ENCODE measurements around the gene ETDA. TPM values are rescaled to one million over a fixed set of nuclear protein-coding genes. Genes with fewer than 3 reads are reported as not detected.

ETDA gene
- total RNA-seq, 2 donors from 2014 or later: not detected

DNA sequence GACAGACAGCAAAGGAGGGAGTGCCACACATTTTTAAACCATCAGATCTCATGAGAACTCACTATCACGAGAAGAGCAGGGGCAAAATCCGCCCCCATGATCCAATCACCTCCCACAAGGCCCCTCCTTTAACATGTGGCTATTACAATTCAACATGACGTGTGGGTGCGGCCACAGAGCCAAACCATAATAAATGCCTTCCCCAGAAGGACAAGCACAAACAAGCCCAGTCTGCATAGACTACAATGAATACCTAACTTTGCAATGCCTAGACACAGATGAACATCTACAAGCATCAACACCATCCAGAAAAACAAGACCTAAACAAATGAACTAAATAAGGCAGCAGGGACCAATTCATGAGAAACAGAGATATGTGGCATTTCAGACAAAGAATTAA lies 12.3 kb downstream of the ETDA start:
- H3K4me1 ChIP-seq (ENCODE audit: control insufficient read depth, insufficient read depth, low read length): no peaks in the 10 kb centered on the region
- H3K36me3 ChIP-seq (ENCODE audit: control insufficient read depth, insufficient read depth, low read length): no peaks in the 10 kb centered on the region
- Mint-ChIP-seq H3K4me3 (no peak overlapping the region), H3K4me1 (no peaks in the 10 kb centered on the region), H3K36me3 (ENCODE audit: low read depth) (no peaks in the 10 kb centered on the region), H3K27ac (no peak overlapping the region), H3K9me3 (peaks cover 81% of the 10 kb centered on the region), H3K27me3 (ENCODE audit: insufficient read depth) (no peaks in the 10 kb centered on the region)
- 93 to 100% methylated on average over 2 to 4 of the region's 4 CpGs for WGBS, 2 experiments (ENCODE audit: insufficient coverage in 1 of 2, insufficient read length in 1 of 2)
- TF ChIP-seq, protein P1, sequence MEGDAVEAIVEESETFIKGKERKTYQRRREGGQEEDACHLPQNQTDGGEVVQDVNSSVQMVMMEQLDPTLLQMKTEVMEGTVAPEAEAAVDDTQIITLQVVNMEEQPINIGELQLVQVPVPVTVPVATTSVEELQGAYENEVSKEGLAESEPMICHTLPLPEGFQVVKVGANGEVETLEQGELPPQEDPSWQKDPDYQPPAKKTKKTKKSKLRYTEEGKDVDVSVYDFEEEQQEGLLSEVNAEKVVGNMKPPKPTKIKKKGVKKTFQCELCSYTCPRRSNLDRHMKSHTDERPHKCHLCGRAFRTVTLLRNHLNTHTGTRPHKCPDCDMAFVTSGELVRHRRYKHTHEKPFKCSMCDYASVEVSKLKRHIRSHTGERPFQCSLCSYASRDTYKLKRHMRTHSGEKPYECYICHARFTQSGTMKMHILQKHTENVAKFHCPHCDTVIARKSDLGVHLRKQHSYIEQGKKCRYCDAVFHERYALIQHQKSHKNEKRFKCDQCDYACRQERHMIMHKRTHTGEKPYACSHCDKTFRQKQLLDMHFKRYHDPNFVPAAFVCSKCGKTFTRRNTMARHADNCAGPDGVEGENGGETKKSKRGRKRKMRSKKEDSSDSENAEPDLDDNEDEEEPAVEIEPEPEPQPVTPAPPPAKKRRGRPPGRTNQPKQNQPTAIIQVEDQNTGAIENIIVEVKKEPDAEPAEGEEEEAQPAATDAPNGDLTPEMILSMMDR (conservative IDR thresholded peaks at IDR 0.05): no peak
- H3K4me3 ChIP-seq (ENCODE audit: low read length): no peak overlapping the region
- no peak overlapping the region for H3K9ac ChIP-seq (ENCODE audit: extremely low read depth, low read length, poor library complexity, severe bottlenecking)
- no peaks in the 10 kb centered on the region for H3K27me3 ChIP-seq (ENCODE audit: control insufficient read depth, insufficient read depth, low read length, poor library complexity, severe bottlenecking)
- H3K9me3 ChIP-seq (ENCODE audit: control insufficient read depth, low read length): no peaks in the 10 kb centered on the region
- H3K27ac ChIP-seq (ENCODE audit: low read depth, low read length): no peak overlapping the region
- no peak for DNase-seq

GRCh38 chrX:135273162-135273561 lies 21.3 kb downstream of the ETDA start:
- 38% methylated on average over 5 of the region's 5 CpGs; no CpG with 5 or more reads in 1 of the 2 experiments for WGBS, 2 experiments (ENCODE audit: insufficient coverage in 1 of 2, insufficient read length in 1 of 2)
- Mint-ChIP-seq H3K36me3 (ENCODE audit: low read depth) (no peaks in the 10 kb centered on the region), H3K27ac (no peak overlapping the region), H3K4me3 (no peak overlapping the region), H3K27me3 (ENCODE audit: insufficient read depth) (no peaks in the 10 kb centered on the region), H3K4me1 (peaks cover 1% of the 10 kb centered on the region), H3K9me3 (peaks cover 47% of the 10 kb centered on the region)
- TF ChIP-seq, protein P1 (conservative IDR thresholded peaks at IDR 0.05): no peak
- Histone ChIP-seq H3K9me3 (ENCODE audit: control insufficient read depth, low read length) (no peaks in the 10 kb centered on the region), H3K4me1 (ENCODE audit: control insufficient read depth, insufficient read depth, low read length) (no peaks in the 10 kb centered on the region), H3K27ac (ENCODE audit: low read depth, low read length) (no peak overlapping the region), H3K9ac (ENCODE audit: extremely low read depth, low read length, poor library complexity, severe bottlenecking) (no peak overlapping the region), H3K36me3 (ENCODE audit: control insufficient read depth, insufficient read depth, low read length) (no peaks in the 10 kb centered on the region), H3K4me3 (ENCODE audit: low read length) (no peak overlapping the region), H3K27me3 (ENCODE audit: control insufficient read depth, insufficient read depth, low read length, poor library complexity, severe bottlenecking) (no peaks in the 10 kb centered on the region)
- no peak for DNase-seq

DNA sequence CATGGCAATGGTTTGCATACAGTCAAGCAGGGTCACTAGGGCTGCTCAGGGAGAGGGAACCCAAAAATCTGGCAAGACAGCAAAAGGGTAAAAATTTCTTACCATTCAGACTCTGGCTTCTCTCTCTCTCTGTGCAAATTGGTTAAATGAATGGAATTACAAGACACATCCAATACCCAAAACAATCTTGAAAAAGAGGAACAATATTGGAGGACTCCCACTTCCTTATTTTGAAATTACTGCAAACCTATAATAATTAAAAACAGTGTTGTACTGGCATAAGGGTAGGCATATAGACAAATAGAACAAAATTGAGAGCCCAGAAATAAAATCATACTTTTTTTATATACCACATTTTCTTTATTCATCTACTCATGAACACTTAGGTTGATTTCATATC lies 24.1 kb downstream of the ETDA start:
- no peak for DNase-seq
- Mint-ChIP-seq H3K27me3 (ENCODE audit: insufficient read depth) (no peaks in the 10 kb centered on the region), H3K27ac (no peak overlapping the region), H3K4me1 (peaks cover 1% of the 10 kb centered on the region), H3K9me3 (peaks cover 56% of the 10 kb centered on the region), H3K36me3 (ENCODE audit: low read depth) (no peaks in the 10 kb centered on the region), H3K4me3 (no peak overlapping the region)
- H3K4me1 ChIP-seq (ENCODE audit: control insufficient read depth, insufficient read depth, low read length): no peaks in the 10 kb centered on the region
- TF ChIP-seq, protein P1 (conservative IDR thresholded peaks at IDR 0.05): no peak
- no peaks in the 10 kb centered on the region for H3K9me3 ChIP-seq (ENCODE audit: control insufficient read depth, low read length)
- H3K9ac ChIP-seq (ENCODE audit: extremely low read depth, low read length, poor library complexity, severe bottlenecking): no peak overlapping the region
- H3K27ac ChIP-seq (ENCODE audit: low read depth, low read length): no peak overlapping the region
- no peaks in the 10 kb centered on the region for H3K36me3 ChIP-seq (ENCODE audit: control insufficient read depth, insufficient read depth, low read length)
- H3K4me3 ChIP-seq (ENCODE audit: low read length): no peak overlapping the region
- no peaks in the 10 kb centered on the region for H3K27me3 ChIP-seq (ENCODE audit: control insufficient read depth, insufficient read depth, low read length, poor library complexity, severe bottlenecking)

Data from endodermal cell (in vitro differentiated cells).